ENCODE results near the gene JPH4.

JPH4 gene

DNA sequence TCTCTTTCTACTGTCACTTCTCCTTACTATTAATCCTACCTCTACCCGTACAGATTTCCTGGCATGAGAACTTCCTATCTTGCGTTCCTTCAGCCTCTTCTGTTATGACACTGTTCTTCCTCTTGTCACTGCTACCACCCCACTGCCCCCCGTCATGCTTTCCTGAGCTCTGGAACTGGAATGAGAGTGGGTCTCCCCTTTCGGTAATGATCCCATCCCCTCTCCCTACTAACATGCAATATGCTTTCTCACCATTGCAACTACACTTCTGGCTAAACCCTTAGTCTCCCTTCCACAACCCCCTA lies 6.1 kb downstream of the JPH4 start:
- DNase-seq (ENCODE audit: low read depth): no peak
- TF ChIP-seq CTCF (IDR thresholded peaks at IDR 0.05; ENCODE audit: control insufficient read depth, extremely low read depth, insufficient read depth): no peak
- no peak overlapping the region for H3K4me3 ChIP-seq (ENCODE audit: low read depth, low read length)

GRCh38 chr14:23571701-23572523 lies 6.7 kb downstream of the JPH4 start:
- no peak overlapping the region for H3K4me3 ChIP-seq (ENCODE audit: low read depth, low read length)
- no peak for DNase-seq (ENCODE audit: low read depth)
- no peak for TF ChIP-seq CTCF (IDR thresholded peaks at IDR 0.05; ENCODE audit: control insufficient read depth, extremely low read depth, insufficient read depth)

DNA sequence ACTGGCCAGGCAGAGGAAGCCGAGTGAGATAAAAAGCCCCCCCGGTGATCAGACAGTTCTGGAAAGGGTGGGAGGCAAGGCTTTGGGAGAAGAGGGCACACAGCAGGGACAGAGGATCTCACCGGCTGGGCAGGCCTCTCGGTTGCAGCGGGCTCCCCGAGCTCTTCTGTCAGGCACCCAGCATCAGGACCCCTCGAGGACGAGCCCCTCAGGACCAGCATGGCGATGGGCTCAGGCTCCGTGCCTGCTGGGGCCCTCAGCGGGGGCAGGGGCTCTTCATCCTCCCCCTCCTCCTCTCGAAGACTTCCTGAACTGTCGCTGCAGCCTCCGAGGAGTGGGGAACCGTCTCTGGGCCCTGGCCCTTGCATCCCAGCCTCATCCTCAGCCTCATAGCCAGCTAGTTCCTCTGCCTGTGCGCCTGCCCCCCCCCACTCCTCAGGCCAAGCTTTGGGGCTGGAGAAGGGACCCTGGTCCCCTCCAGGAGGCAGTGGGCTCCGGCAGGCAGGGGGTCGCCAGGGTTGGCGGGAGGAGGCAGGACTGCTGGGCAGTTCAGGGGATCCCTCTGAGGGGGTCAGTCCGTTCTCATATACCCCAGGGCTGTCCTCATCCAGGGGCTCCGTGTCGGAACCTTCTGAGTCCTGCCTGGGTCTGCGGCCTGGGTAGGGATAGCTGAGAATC lies 7.6 kb downstream of the JPH4 start:
- no peak for DNase-seq (ENCODE audit: low read depth)
- TF ChIP-seq CTCF (IDR thresholded peaks at IDR 0.05; ENCODE audit: control insufficient read depth, extremely low read depth, insufficient read depth): no peak
- no peak overlapping the region for H3K4me3 ChIP-seq (ENCODE audit: low read depth, low read length)

DNA sequence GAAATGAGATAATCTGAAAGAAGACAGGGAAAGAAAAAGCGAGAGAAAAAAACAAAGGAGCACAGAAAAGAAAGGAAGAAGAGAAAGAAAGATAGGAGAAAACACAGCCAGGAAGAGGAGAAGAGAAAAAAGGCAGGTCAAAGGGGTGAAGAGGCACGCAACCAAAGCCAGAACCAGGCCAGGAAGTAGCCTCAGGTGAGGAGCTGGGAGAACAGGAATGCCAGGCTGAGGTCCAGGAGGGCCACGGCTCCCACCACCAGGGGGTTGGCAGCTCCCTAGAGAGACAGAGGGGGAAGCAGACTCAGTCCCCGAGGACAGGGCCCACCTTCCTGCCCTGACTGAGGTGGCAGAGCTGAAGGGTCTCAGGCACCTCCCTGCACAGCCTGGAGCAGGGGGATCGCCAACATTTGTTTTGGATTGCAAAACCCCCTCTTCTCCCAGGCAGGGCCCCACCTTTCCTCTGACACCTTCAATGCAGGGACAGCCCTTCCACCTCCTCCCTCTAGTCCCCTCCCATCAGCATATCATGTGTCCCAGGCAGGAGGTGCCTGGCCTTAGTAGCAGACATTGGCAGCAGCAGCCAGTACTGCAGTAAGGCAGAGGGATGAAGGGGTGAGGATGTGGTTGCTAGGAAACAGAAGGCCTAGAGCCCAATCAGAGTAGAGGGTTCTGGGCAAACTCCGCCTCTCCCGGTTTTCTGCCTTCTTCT lies 9.0 kb downstream of the JPH4 start:
- no peak for DNase-seq (ENCODE audit: low read depth)
- H3K4me3 ChIP-seq (ENCODE audit: low read depth, low read length): no peak overlapping the region

GRCh38 chr14:23568600-23569331 lies 9.8 kb downstream of the JPH4 start:
- no peak overlapping the region for H3K4me3 ChIP-seq (ENCODE audit: low read depth, low read length)
- DNase-seq (ENCODE audit: low read depth): no peak
- 0 out of 2 replicates have a peak, but pooled peaks have one; percentile 7 for TF ChIP-seq CTCF (IDR thresholded peaks at IDR 0.05; ENCODE audit: control insufficient read depth, extremely low read depth, insufficient read depth)

More for the DNA sequence above, 9.0 kb downstream of the JPH4 start:
- no peak for TF ChIP-seq CTCF (IDR thresholded peaks at IDR 0.05; ENCODE audit: control insufficient read depth, extremely low read depth, insufficient read depth)

DNA sequence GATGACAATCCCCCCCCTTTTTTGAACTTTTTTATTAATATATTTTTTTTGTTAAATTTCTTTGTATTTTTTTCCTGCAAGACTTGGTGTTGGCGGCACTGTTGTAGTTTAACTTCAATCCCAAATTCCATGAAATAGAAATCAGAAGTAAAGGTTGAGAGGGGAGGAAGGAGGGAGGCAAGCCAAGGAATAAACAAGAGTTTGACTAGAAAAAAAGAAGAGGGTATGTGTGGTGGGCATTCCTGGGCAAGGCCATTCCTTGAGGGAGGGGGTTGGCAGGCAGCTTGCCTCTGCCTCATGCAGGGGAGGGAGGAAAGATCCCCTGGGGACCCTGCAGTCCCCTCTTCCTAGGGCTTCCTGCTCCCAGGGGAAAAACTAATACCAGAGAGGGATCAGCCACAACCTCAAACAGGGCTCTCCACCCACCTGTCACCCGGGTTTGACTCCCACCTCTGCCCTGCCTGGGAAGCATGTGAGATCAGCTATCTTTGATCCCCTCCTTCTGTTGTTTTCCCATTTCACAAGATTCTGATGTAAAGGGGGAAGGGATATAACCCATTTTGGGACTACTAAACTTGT lies 10.5 kb downstream of the JPH4 start:
- no peak for TF ChIP-seq CTCF (IDR thresholded peaks at IDR 0.05; ENCODE audit: control insufficient read depth, extremely low read depth, insufficient read depth)
- peak overlapping the region; percentile 80 for H3K4me3 ChIP-seq (ENCODE audit: low read depth, low read length)
- no peak for DNase-seq (ENCODE audit: low read depth)
